HEK293 (cell line): ENCODE measurements around the gene SETDB2.

Source experiments
- CTCF ChIA-PET: fragments of 350-600 bp; formaldehyde crosslinking; extraction: SDS; loops from one replicate; lab custom pipeline; 2021; ENCODE audit warnings: antibody characterized with exemption; lab: Yijun Ruan, JAX
- POLR2A ChIA-PET: fragments of 300-600 bp; formaldehyde crosslinking; extraction: SDS; loops from one replicate; lab custom pipeline; 2020; ENCODE audit warnings: antibody characterized with exemption, inconsistent platforms; lab: Yijun Ruan, JAX
- H3K27ac ChIP-seq: fragments of 200-500 bp; sonication (Bioruptor generic); 2 replicates; pipeline ENCODE4 v1.5.1; 2014; ENCODE audit warnings: low read depth, low read length, control low read depth, inconsistent platforms; ENCODE audit errors: extremely low read depth
- H3K36me3 ChIP-seq, 2 experiments: fragments of 200-500 bp in 1 of 2; sonication (Bioruptor generic) in 1 of 2; 1 replicate in 1 of 2; 2 replicates in 1 of 2; pipeline ENCODE4 v1.5.1; 2014 to 2017; ENCODE audit warnings: inconsistent platforms in 2 of 2, low read length in 2 of 2; ENCODE audit not compliant: control insufficient read depth in 2 of 2, insufficient read depth in 1 of 2
- H3K4me1 ChIP-seq: fragments of 200-500 bp; sonication (Bioruptor generic); 2 replicates; pipeline ENCODE4 v1.5.1; 2014; ENCODE audit warnings: mild to moderate bottlenecking, low read length, inconsistent platforms; ENCODE audit not compliant: control insufficient read depth, insufficient read depth
- H3K4me3 ChIP-seq: 2 replicates; pipeline ENCODE4 v1.5.1; 2011; ENCODE audit warnings: low read depth, mild to moderate bottlenecking, control low read depth, low read length, moderate library complexity
- H3K9me3 ChIP-seq: fragments of 200-500 bp; sonication (Bioruptor generic); 2 replicates; pipeline ENCODE4 v1.5.1; 2014; ENCODE audit warnings: low read depth, low read length, inconsistent platforms; ENCODE audit not compliant: control insufficient read depth, insufficient read depth
- BCL11A ChIP-seq: fragments of 450-650 bp; formaldehyde crosslinking; IDR thresholded peaks from 2 replicates; pipeline ENCODE4 v1.5.1; 2016; ENCODE audit warnings: low read depth, missing biosample characterization, missing genetic modification characterization
- EGR2 ChIP-seq: fragments of 450-650 bp; formaldehyde crosslinking; IDR thresholded peaks from 2 replicates; pipeline ENCODE4 v1.5.1; 2016; ENCODE audit warnings: low read depth, missing biosample characterization, missing genetic modification characterization
- HOXD13 ChIP-seq: sonication (generic); formaldehyde crosslinking; IDR thresholded peaks from 2 replicates; pipeline ENCODE4 v1.8.0; 2022; ENCODE audit warnings: missing genetic modification reagents, borderline replicate concordance
- MZF1 ChIP-seq: fragments of 450-650 bp; formaldehyde crosslinking; IDR thresholded peaks from 2 replicates; pipeline ENCODE4 v1.5.1; 2017; ENCODE audit warnings: missing biosample characterization, missing genetic modification characterization, borderline replicate concordance
- REPIN1 ChIP-seq: fragments of 450-650 bp; formaldehyde crosslinking; IDR thresholded peaks from 2 replicates; pipeline ENCODE4 v1.5.1; 2017; ENCODE audit warnings: missing biosample characterization, missing genetic modification characterization, low read depth
- ZBTB1 ChIP-seq: fragments of 450-650 bp; formaldehyde crosslinking; IDR thresholded peaks from 2 replicates; pipeline ENCODE4 v1.5.1; 2016; ENCODE audit warnings: missing biosample characterization, missing genetic modification characterization
- ZNF112 ChIP-seq: fragments of 450-650 bp; formaldehyde crosslinking; IDR thresholded peaks from 2 replicates; pipeline ENCODE4 v1.5.0; 2017; ENCODE audit warnings: missing biosample characterization, missing genetic modification characterization
- ZNF114 ChIP-seq: fragments of 450-650 bp; formaldehyde crosslinking; IDR thresholded peaks from 2 replicates; pipeline ENCODE4 v1.5.0; 2017; ENCODE audit warnings: missing biosample characterization, missing genetic modification characterization
- ZNF155 ChIP-seq: fragments of 450-650 bp; formaldehyde crosslinking; IDR thresholded peaks from 2 replicates; pipeline ENCODE4 v1.5.1; 2016; ENCODE audit warnings: missing biosample characterization, missing genetic modification characterization
- ZNF157 ChIP-seq: fragments of 450-650 bp; formaldehyde crosslinking; IDR thresholded peaks from 2 replicates; pipeline ENCODE4 v1.5.1; 2016; ENCODE audit warnings: missing biosample characterization, missing genetic modification characterization
- ZNF169 ChIP-seq: fragments of 450-650 bp; formaldehyde crosslinking; IDR thresholded peaks from 2 replicates; pipeline ENCODE4 v1.5.1; 2016; ENCODE audit warnings: missing biosample characterization, missing genetic modification characterization
- ZNF184 ChIP-seq: fragments of 450-650 bp; IDR thresholded peaks from 2 replicates; pipeline ENCODE4 v1.5.1; 2018; ENCODE audit warnings: missing biosample characterization, mild to moderate bottlenecking, missing genetic modification characterization
- ZNF211 ChIP-seq: fragments of 450-650 bp; formaldehyde crosslinking; IDR thresholded peaks from 2 replicates; pipeline ENCODE4 v1.5.1; 2016; ENCODE audit warnings: low read depth, missing biosample characterization, missing genetic modification characterization
- ZNF324 ChIP-seq: fragments of 450-650 bp; formaldehyde crosslinking; IDR thresholded peaks from 2 replicates; pipeline ENCODE4 v1.5.1; 2016; ENCODE audit warnings: missing biosample characterization, missing genetic modification characterization
- ZNF394 ChIP-seq: fragments of 450-650 bp; formaldehyde crosslinking; IDR thresholded peaks from 2 replicates; pipeline ENCODE4 v1.5.1; 2016; ENCODE audit warnings: missing biosample characterization, missing genetic modification characterization, mild to moderate bottlenecking, moderate library complexity, borderline replicate concordance
- ZNF404 ChIP-seq: fragments of 450-650 bp; formaldehyde crosslinking; IDR thresholded peaks from 2 replicates; pipeline ENCODE4 v1.5.1; 2017; ENCODE audit warnings: missing biosample characterization, missing genetic modification characterization
- ZNF544 ChIP-seq: fragments of 450-650 bp; formaldehyde crosslinking; IDR thresholded peaks from 2 replicates; pipeline ENCODE4 v1.5.0; 2017; ENCODE audit warnings: missing biosample characterization, missing genetic modification characterization
- ZNF623 ChIP-seq: fragments of 450-650 bp; formaldehyde crosslinking; IDR thresholded peaks from 2 replicates; pipeline ENCODE4 v1.5.1; 2016; ENCODE audit warnings: missing biosample characterization, missing genetic modification characterization
- ZNF626 ChIP-seq: fragments of 450-650 bp; sonication (Bioruptor Pico); formaldehyde crosslinking; IDR thresholded peaks from 2 replicates; pipeline ENCODE4 v1.5.1; 2018; ENCODE audit warnings: missing biosample characterization, missing genetic modification characterization, inconsistent platforms
- ZNF654 ChIP-seq: fragments of 450-650 bp; formaldehyde crosslinking; IDR thresholded peaks from 2 replicates; pipeline ENCODE4 v1.5.1; 2016; ENCODE audit warnings: low read depth, missing biosample characterization, missing genetic modification characterization
- ZNF792 ChIP-seq: fragments of 450-650 bp; formaldehyde crosslinking; IDR thresholded peaks from 2 replicates; pipeline ENCODE4 v1.5.1; 2016; ENCODE audit warnings: missing biosample characterization, missing genetic modification characterization
- ZNF830 ChIP-seq: fragments of 450-650 bp; IDR thresholded peaks from 2 replicates; pipeline ENCODE4 v1.5.0; 2018; ENCODE audit warnings: missing biosample characterization, missing genetic modification characterization, low read depth, mild to moderate bottlenecking, moderate library complexity
- ZNF843 ChIP-seq: fragments of 450-650 bp; formaldehyde crosslinking; IDR thresholded peaks from 2 replicates; pipeline ENCODE4 v1.5.1; 2016; ENCODE audit warnings: missing biosample characterization, missing genetic modification characterization
- ZSCAN30 ChIP-seq: fragments of 450-650 bp; IDR thresholded peaks from 2 replicates; pipeline ENCODE4 v1.5.1; 2018; ENCODE audit warnings: missing biosample characterization, mild to moderate bottlenecking, missing genetic modification characterization, moderate library complexity
- ZXDB ChIP-seq: fragments of 450-650 bp; formaldehyde crosslinking; IDR thresholded peaks from 2 replicates; pipeline ENCODE4 v1.5.1; 2016; ENCODE audit warnings: missing biosample characterization, missing genetic modification characterization
- TF ChIP-seq, protein P1 (sequence below): fragments of 450-650 bp; formaldehyde crosslinking; IDR thresholded peaks from 2 replicates; pipeline ENCODE4 v1.5.1; 2017; ENCODE audit warnings: missing biosample characterization, missing genetic modification characterization

Gene SETDB2

DNA sequence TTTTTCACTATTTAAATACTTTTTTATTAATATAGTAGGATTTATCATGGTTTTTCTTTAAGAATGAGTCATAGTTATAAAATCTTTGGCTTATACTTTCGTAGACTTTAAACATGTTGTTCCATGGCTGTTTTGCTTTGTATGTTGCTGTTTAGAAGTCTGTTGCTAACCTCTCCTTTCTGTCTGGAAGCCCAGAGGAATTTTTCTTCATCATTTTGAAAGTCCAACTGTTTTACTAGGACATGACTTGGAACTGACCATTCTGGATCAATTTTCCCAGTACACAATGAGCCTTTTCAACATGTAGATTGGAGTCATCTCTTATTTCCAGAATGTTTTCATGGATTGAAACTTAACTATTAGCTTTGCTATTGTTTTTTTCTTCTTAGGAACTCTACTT lies 8.1 kb upstream of the SETDB2 start:
- Histone ChIP-seq H3K27ac (no peak overlapping the region), H3K9me3 (no peaks in the 10 kb centered on the region), H3K36me3 (no peaks in the 10 kb centered on the region), H3K4me3 (no peak overlapping the region), H3K4me1 (no peaks in the 10 kb centered on the region)
- no peak for TF ChIP-seq BCL11A (tag by site-specific recombination)
- TF ChIP-seq ZNF404 (tag by site-specific recombination): no peak
- TF ChIP-seq ZXDB (tag by site-specific recombination): no peak
- CTCF ChIA-PET: no interaction called here
- POLR2A ChIA-PET: no interaction called here

DNA sequence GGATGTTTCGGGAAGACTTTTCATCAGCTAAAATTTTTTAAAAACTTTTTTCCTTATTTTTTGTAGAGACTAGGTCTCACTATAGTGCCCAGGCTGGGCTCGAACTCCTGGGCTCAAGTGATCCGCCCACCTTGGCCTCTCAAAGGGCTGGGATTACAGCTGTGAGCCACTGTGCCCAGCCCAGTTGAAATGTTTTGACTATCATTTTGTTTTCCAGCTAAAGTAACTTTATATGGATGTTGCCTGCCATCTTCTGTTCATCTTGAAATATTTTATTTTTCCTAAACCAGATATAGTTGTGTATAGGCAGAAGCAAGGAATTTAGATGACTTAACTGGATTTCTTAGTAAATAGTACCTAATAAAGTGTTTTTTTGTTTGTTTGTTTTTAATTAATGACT lies 7.2 kb upstream of the SETDB2 start:
- TF ChIP-seq ZBTB1 (no peak), ZNF114 (tag by site-specific recombination) (no peak), EGR2 (tag by site-specific recombination) (no peak), ZNF324 (tag by site-specific recombination) (no peak), ZNF404 (tag by site-specific recombination) (no peak), HOXD13 (no peak), ZNF830 (tag by site-specific recombination) (no peak), MZF1 (tag by site-specific recombination) (no peak), ZNF654 (tag by site-specific recombination) (no peak; the same call in 1 of the 2 replicates)
- TF ChIP-seq, protein P1, sequence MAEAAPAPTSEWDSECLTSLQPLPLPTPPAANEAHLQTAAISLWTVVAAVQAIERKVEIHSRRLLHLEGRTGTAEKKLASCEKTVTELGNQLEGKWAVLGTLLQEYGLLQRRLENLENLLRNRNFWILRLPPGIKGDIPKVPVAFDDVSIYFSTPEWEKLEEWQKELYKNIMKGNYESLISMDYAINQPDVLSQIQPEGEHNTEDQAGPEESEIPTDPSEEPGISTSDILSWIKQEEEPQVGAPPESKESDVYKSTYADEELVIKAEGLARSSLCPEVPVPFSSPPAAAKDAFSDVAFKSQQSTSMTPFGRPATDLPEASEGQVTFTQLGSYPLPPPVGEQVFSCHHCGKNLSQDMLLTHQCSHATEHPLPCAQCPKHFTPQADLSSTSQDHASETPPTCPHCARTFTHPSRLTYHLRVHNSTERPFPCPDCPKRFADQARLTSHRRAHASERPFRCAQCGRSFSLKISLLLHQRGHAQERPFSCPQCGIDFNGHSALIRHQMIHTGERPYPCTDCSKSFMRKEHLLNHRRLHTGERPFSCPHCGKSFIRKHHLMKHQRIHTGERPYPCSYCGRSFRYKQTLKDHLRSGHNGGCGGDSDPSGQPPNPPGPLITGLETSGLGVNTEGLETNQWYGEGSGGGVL (tag by site-specific recombination): no peak
- CTCF ChIA-PET: no interaction called here
- Histone ChIP-seq H3K9me3 (no peaks in the 10 kb centered on the region), H3K36me3 (no peaks in the 10 kb centered on the region), H3K4me3 (no peak overlapping the region), H3K27ac (no peak overlapping the region), H3K4me1 (no peaks in the 10 kb centered on the region)
- POLR2A ChIA-PET: no interaction called here

DNA sequence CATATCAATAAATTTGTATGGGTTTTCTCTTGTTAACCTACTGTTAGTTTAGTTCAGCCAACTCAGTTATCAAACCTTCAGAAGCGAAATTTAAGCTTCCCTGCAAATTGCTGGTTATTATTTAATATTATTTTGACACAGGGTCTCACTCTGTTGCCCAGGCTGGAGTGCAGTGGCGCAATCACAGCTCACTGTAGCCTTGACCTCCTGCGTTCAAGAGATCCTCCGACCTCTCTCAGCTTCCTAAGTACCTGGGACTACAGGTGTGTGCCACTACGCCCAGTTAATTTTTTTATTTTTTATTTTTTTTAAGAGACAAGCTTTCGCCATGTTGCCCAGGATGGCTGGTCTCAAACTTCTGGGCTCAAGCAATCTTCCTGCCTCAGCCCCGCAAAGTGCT lies 6.4 kb upstream of the SETDB2 start:
- Histone ChIP-seq H3K9me3 (no peaks in the 10 kb centered on the region), H3K4me3 (no peak overlapping the region), H3K27ac (no peak overlapping the region), H3K36me3 (no peaks in the 10 kb centered on the region), H3K4me1 (no peaks in the 10 kb centered on the region)
- POLR2A ChIA-PET: no interaction called here
- CTCF ChIA-PET: no interaction called here
- TF ChIP-seq ZNF157 (tag by site-specific recombination) (no peak), ZSCAN30 (no peak), ZNF211 (tag by site-specific recombination) (no peak), ZNF792 (tag by site-specific recombination) (no peak)

DNA sequence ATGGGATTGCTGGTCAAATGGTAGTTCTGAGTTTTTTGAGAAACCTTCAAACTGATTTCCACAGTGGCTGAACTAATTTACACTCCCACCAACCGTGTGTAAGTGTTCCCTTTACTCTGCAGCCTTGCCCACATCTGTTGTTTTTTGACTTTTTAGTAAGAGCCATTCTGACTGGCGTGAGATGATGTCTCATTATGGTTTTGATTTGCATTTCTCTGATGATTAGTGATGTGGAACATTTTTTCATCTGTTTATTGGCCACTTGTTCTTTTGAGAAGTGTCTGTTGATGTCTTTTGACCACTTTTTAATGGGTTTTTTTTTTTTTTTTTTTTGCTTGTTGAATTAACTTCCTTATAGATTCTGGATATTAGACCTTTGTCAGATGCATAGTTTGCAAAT lies 4.5 kb upstream of the SETDB2 start:
- Histone ChIP-seq H3K4me1 (no peaks in the 10 kb centered on the region), H3K27ac (no peak overlapping the region), H3K36me3 (no peaks in the 10 kb centered on the region), H3K9me3 (no peaks in the 10 kb centered on the region), H3K4me3 (no peak overlapping the region)
- TF ChIP-seq ZNF843 (tag by site-specific recombination) (no peak), ZNF112 (tag by site-specific recombination) (no peak), ZNF626 (tag by site-specific recombination) (no peak), ZNF184 (tag by site-specific recombination) (no peak), REPIN1 (tag by site-specific recombination) (no peak), ZNF544 (tag by site-specific recombination) (no peak), ZNF169 (tag by site-specific recombination) (no peak), ZNF623 (no peak), ZNF155 (no peak), ZNF394 (tag by site-specific recombination) (no peak)
- POLR2A ChIA-PET: no interaction called here
- CTCF ChIA-PET: no interaction called here
